ENCODE data around the gene MAML2. TPM values are rescaled to one million over a fixed set of nuclear protein-coding genes. Genes with fewer than 3 reads are reported as not detected.

Gene MAML2
- total and polyA plus RNA-seq, 2 of the 13 experiments (the other 11 are each of a cell fraction or from before 2014, with no cell fraction given): 2.3 to 25.9 TPM

DNA sequence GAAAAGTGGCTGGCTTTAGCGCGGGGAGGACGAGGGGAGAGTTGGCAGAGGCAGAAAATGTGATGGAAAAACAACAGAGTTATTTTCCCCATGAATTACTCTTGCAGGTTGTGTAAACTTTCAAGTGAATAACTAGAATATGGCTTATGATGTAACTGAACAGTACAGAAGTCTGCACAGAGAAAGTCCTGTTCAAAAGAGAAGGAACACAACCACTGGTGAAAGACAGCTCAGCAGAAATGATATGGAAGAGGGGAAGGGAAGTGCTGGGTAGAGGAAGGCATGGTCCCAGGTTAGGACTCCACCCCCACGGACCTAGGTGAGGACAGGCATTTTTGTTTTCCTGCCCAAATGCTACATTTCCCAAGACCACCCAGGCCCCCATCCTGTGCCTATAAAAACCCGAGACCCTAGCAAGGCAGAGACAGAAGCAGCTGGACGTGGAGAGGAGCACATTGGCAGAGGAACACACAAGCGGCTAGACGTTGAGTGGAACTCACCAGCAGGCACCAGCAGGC, 77.7 kb downstream of the MAML2 start:
- no TSS peak for BruUV-seq (replicated peaks)
- WGBS (ENCODE audit: low lambda C conversion rate): 93% methylated on average over 7 of the region's 8 CpGs
- Histone ChIP-seq H3K4me3 (replicated peaks in 1 of 3; ENCODE audit: insufficient read depth in 1 of 3, low read depth in 2 of 3, low read length in 3 of 3) (no peak overlapping the region), H3K27me3 (ENCODE audit: control insufficient read depth in 1 of 2, insufficient read depth in 2 of 2, low read length in 2 of 2) (no peaks in the 10 kb centered on the region), H3K79me2 (ENCODE audit: insufficient read depth, low read length) (peaks cover 8% of the 10 kb centered on the region), H3K4me1 (ENCODE audit: insufficient read depth, low read length) (peaks cover 19% of the 10 kb centered on the region), H2AFZ (ENCODE audit: low read length) (no peak overlapping the region), H3K36me3 (replicated peaks in 1 of 2; ENCODE audit: control insufficient read depth in 1 of 2, insufficient read depth in 2 of 2, low read length in 2 of 2) (peaks cover 0 to 1% of the 10 kb centered on the region in 2 experiments; a peak in 3 of 5 replicates), H3K4me2 (ENCODE audit: low read depth, low read length) (no peak overlapping the region), H4K20me1 (ENCODE audit: insufficient read depth, low read length) (no peaks in the 10 kb centered on the region; the same call in 1 of the 2 replicates), H3K27ac (ENCODE audit: extremely low read length, insufficient read depth, low read length) (no peak overlapping the region), H3K9me3 (ENCODE audit: low read length) (no peaks in the 10 kb centered on the region), H3K9ac (ENCODE audit: insufficient read depth, low read depth, low read length) (no peak overlapping the region)
- FAIRE-seq (no peak), DNase-seq (ENCODE audit: low spot score) (no peak), ATAC-seq (no peak; the same call in 2 of the 3 replicates)
- in situ Hi-C loops (cut with HindIII; ENCODE audit: extremely low pct_ligation_motif_present, low pct_unique_long_range_greater_than_20kb) (no loop called here), intact Hi-C loops (cut with micrococcal nuclease; ENCODE audit: unreplicated experiment) (no loop called here)
- POLR2A ChIA-PET: no interaction called here
- CTCF ChIA-PET (ENCODE audit: low intra/inter-chr PET ratio, low total read pairs): no interaction called here
- TF ChIP-seq, protein P1, sequence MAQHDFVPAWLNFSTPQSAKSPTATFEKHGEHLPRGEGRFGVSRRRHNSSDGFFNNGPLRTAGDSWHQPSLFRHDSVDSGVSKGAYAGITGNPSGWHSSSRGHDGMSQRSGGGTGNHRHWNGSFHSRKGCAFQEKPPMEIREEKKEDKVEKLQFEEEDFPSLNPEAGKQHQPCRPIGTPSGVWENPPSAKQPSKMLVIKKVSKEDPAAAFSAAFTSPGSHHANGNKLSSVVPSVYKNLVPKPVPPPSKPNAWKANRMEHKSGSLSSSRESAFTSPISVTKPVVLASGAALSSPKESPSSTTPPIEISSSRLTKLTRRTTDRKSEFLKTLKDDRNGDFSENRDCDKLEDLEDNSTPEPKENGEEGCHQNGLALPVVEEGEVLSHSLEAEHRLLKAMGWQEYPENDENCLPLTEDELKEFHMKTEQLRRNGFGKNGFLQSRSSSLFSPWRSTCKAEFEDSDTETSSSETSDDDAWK (CRISPR knock-in tag; IDR thresholded peaks at IDR 0.05): no peak
- TF ChIP-seq ATM (IDR thresholded peaks at IDR 0.05; ENCODE audit: borderline replicate concordance): no peak
- TF ChIP-seq HDAC2 (CRISPR knock-in tag; IDR thresholded peaks at IDR 0.05): no peak
- TF ChIP-seq, protein P2, sequence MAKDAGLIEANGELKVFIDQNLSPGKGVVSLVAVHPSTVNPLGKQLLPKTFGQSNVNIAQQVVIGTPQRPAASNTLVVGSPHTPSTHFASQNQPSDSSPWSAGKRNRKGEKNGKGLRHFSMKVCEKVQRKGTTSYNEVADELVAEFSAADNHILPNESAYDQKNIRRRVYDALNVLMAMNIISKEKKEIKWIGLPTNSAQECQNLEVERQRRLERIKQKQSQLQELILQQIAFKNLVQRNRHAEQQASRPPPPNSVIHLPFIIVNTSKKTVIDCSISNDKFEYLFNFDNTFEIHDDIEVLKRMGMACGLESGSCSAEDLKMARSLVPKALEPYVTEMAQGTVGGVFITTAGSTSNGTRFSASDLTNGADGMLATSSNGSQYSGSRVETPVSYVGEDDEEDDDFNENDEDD (CRISPR knock-in tag; IDR thresholded peaks at IDR 0.05; ENCODE audit: borderline replicate concordance): no peak
- TF ChIP-seq HNRNPLL (IDR thresholded peaks at IDR 0.05; ENCODE audit: low read depth, low read length, poor library complexity, severe bottlenecking): no peak
- TF ChIP-seq, protein P3, sequence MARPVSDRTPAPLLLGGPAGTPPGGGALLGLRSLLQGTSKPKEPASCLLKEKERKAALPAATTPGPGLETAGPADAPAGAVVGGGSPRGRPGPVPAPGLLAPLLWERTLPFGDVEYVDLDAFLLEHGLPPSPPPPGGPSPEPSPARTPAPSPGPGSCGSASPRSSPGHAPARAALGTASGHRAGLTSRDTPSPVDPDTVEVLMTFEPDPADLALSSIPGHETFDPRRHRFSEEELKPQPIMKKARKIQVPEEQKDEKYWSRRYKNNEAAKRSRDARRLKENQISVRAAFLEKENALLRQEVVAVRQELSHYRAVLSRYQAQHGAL (CRISPR knock-in tag; IDR thresholded peaks at IDR 0.05; ENCODE audit: not compliant biosample characterization): no peak
- TF ChIP-seq, protein P4, sequence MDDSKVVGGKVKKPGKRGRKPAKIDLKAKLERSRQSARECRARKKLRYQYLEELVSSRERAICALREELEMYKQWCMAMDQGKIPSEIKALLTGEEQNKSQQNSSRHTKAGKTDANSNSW (CRISPR knock-in tag; IDR thresholded peaks at IDR 0.05; ENCODE audit: borderline replicate concordance): no peak
- TF ChIP-seq, protein P5, sequence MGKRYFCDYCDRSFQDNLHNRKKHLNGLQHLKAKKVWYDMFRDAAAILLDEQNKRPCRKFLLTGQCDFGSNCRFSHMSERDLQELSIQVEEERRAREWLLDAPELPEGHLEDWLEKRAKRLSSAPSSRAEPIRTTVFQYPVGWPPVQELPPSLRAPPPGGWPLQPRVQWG (CRISPR knock-in tag; IDR thresholded peaks at IDR 0.05; ENCODE audit: borderline replicate concordance, low read depth): no peak
- no peak for TF ChIP-seq ZFY (CRISPR knock-in tag; IDR thresholded peaks at IDR 0.05)
- no peak for TF ChIP-seq HNF4A (CRISPR knock-in tag; IDR thresholded peaks at IDR 0.05)
- TF ChIP-seq CREM (IDR thresholded peaks at IDR 0.05): no peak
- TF ChIP-seq CREM (CRISPR knock-in tag; IDR thresholded peaks at IDR 0.05): no peak
- TF ChIP-seq ZNF724P (CRISPR knock-in tag; IDR thresholded peaks at IDR 0.05; ENCODE audit: borderline replicate concordance): no peak
- no peak for TF ChIP-seq SIX1 (CRISPR knock-in tag; IDR thresholded peaks at IDR 0.05; ENCODE audit: borderline replicate concordance)
- TF ChIP-seq, protein P6, sequence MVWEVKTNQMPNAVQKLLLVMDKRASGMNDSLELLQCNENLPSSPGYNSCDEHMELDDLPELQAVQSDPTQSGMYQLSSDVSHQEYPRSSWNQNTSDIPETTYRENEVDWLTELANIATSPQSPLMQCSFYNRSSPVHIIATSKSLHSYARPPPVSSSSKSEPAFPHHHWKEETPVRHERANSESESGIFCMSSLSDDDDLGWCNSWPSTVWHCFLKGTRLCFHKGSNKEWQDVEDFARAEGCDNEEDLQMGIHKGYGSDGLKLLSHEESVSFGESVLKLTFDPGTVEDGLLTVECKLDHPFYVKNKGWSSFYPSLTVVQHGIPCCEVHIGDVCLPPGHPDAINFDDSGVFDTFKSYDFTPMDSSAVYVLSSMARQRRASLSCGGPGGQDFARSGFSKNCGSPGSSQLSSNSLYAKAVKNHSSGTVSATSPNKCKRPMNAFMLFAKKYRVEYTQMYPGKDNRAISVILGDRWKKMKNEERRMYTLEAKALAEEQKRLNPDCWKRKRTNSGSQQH (CRISPR knock-in tag; IDR thresholded peaks at IDR 0.05; ENCODE audit: low read depth): no peak
